Left ventricle myocardium inferior (tissue), 1 donor: ENCODE data around the gene GRIA1. TPM values are rescaled to one million over a fixed set of nuclear protein-coding genes. Genes with fewer than 3 reads are reported as not detected.

ENCODE experiments used
- DNase-seq: peaks from one replicate; pipeline ENCODE4 v3.0.0-alpha.2; 2020
- H3K27ac ChIP-seq: fragments of 200-600 bp; replicated peaks from 2 replicates; pipeline ENCODE4 v1.8.0; 2021
- H3K27me3 ChIP-seq: fragments of 200-600 bp; 2 replicates; pipeline ENCODE4 v1.8.0; 2021; ENCODE audit warnings: low read depth
- H3K36me3 ChIP-seq: fragments of 200-600 bp; 2 replicates; pipeline ENCODE4 v1.8.0; 2021
- H3K4me1 ChIP-seq: fragments of 200-600 bp; 2 replicates; pipeline ENCODE4 v1.8.0; 2021
- H3K4me3 ChIP-seq: fragments of 200-600 bp; 2 replicates; pipeline ENCODE4 v1.8.0; 2021; ENCODE audit warnings: mild to moderate bottlenecking, moderate library complexity
- H3K9me3 ChIP-seq: fragments of 200-600 bp; replicated peaks from 2 replicates; pipeline ENCODE4 v1.8.0; 2021
- CTCF ChIP-seq: fragments of 200-600 bp; IDR thresholded peaks from 2 replicates; pipeline ENCODE4 v1.8.0; 2021; ENCODE audit warnings: antibody characterized with exemption, mild to moderate bottlenecking, borderline replicate concordance
- intact Hi-C: fragments of 100-400 bp; cut with micrococcal nuclease; formaldehyde crosslinking; loops from one replicate; pipeline ENCODE4 v1.11.0; 2022
- total RNA-seq: library from RNA; stranded (reverse); fragmentation: NEBNext Ultra II Directional; extraction: Animal tissue kit (Norgen Biotek cat#: 25700); gene quantifications from one replicate; pipeline ENCODE4 v1.2.1, GENCODE V29; 2021
- donor health status: DM: no; HTN: yes; CAD: no; lungs with severe emphysema.

The GRIA1 gene
- total RNA-seq, 1 donor from 2014 or later: 0.14 TPM

GRCh38 chr5:153584126-153584959, 93.9 kb downstream of the GRIA1 start:
- H3K4me3 ChIP-seq: no peak overlapping the region
- no peak overlapping the region for H3K27ac ChIP-seq
- intact Hi-C loops: no loop called here
- TF ChIP-seq CTCF: no peak
- peaks cover 11% of the 10 kb centered on the region for H3K27me3 ChIP-seq
- no peaks in the 10 kb centered on the region for H3K4me1 ChIP-seq
- no peaks in the 10 kb centered on the region for H3K36me3 ChIP-seq
- no peak for DNase-seq
- no peaks in the 10 kb centered on the region for H3K9me3 ChIP-seq

- H3K4me1 ChIP-seq: no peaks in the 10 kb centered on the region
- no peak for TF ChIP-seq CTCF
- intact Hi-C loops: no loop called here
- H3K27ac ChIP-seq: no peak overlapping the region
- no peak for DNase-seq
- no peaks in the 10 kb centered on the region for H3K36me3 ChIP-seq
- no peak overlapping the region for H3K4me3 ChIP-seq
- peaks cover 11% of the 10 kb centered on the region for H3K27me3 ChIP-seq
- no peaks in the 10 kb centered on the region for H3K9me3 ChIP-seq
These were observed 94.5 kb downstream of the GRIA1 start for GRCh38 chr5:153584960-153585359.

GRCh38 chr5:153585622-153586277, 95.3 kb downstream of the GRIA1 start:
- peaks cover 11% of the 10 kb centered on the region for H3K27me3 ChIP-seq
- no peak for DNase-seq
- H3K27ac ChIP-seq: no peak overlapping the region
- intact Hi-C loops: no loop called here
- no peaks in the 10 kb centered on the region for H3K9me3 ChIP-seq
- no peaks in the 10 kb centered on the region for H3K36me3 ChIP-seq
- no peaks in the 10 kb centered on the region for H3K4me1 ChIP-seq
- no peak overlapping the region for H3K4me3 ChIP-seq
- no peak for TF ChIP-seq CTCF

- Histone ChIP-seq H3K4me3 (no peak overlapping the region), H3K9me3 (peaks cover 3% of the 10 kb centered on the region), H3K4me1 (no peaks in the 10 kb centered on the region), H3K27me3 (no peaks in the 10 kb centered on the region), H3K27ac (no peak overlapping the region), H3K36me3 (no peaks in the 10 kb centered on the region)
- intact Hi-C loops: no loop called here
- no peak for TF ChIP-seq CTCF
- no peak for DNase-seq
These were observed 101.6 kb downstream of the GRIA1 start for GRCh38 chr5:153592081-153592480.

DNA sequence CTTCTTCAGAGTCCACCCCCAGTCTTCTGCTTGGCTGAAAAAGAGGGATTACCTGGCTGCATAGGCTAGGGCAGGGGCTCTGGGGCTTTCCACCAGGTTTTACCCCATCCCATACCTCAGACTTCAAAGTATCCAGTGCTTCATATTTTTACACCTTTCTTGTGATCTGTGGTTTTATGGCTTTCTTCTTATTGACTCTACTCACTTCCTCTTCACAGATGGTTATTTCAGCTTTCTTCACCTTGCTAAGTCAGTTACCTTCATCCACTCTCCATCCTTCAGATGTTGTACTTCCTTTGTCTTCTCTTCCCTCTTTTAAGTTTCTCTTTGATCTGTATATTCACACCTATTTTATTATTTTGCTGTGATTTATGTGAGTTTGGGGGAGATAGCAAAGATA, 104.3 kb downstream of the GRIA1 start:
- DNase-seq: no peak
- no peaks in the 10 kb centered on the region for H3K36me3 ChIP-seq

More for the DNA sequence above, 104.3 kb downstream of the GRIA1 start:
- TF ChIP-seq CTCF: no peak
- intact Hi-C loops: no loop called here
- Histone ChIP-seq H3K27me3 (no peaks in the 10 kb centered on the region), H3K27ac (no peak overlapping the region), H3K4me1 (no peaks in the 10 kb centered on the region), H3K4me3 (no peak overlapping the region), H3K9me3 (peaks cover 3% of the 10 kb centered on the region)
